Myocyte (in vitro differentiated cells): Measurements from ENCODE around the gene RNF133. TPM values are rescaled to one million over a fixed set of nuclear protein-coding genes. Genes with fewer than 3 reads are reported as not detected.

Experiments used
- DNase-seq: peaks from one replicate; pipeline ENCODE4 v3.0.0-alpha.2; 2012; ENCODE audit warnings: low read depth
- polyA plus RNA-seq: library from polyadenylated mRNA; unstranded; fragments of >200 nt; gene quantifications from one replicate; pipeline ENCODE4 v1.2.1, GENCODE V29; 2012; ENCODE audit warnings: missing spikeins
- total RNA-seq: library from RNA; depleted of rRNA; stranded (reverse); fragments of >200 nt; gene quantifications from 2 replicates; pipeline ENCODE4 v1.2.3, GENCODE V29; 2014

RNF133 gene, protein sequence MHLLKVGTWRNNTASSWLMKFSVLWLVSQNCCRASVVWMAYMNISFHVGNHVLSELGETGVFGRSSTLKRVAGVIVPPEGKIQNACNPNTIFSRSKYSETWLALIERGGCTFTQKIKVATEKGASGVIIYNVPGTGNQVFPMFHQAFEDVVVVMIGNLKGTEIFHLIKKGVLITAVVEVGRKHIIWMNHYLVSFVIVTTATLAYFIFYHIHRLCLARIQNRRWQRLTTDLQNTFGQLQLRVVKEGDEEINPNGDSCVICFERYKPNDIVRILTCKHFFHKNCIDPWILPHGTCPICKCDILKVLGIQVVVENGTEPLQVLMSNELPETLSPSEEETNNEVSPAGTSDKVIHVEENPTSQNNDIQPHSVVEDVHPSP
- total RNA-seq, result not detected in 2 replicates
- polyA plus RNA-seq, result not detected

DNA sequence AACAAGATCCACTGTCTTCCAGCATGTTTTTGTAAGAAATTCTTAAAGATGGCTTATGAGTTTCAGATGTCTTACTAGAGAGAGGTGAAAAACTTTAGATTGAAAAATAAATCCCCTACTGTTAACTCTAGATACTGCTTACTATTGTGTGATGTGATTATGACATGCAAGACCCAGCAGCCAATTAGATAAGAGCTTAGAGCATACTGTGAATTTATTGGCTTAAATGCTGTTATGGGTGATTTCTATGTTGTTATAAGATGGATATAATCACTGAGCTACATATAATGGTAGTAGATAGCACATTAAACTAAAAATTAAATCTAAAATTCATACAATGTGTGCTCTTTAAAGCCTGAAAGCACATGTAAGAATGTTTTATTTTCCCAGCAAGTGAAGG lies at the start of gene RNF133:
RNF133 (minus strand) TSS at position 101 of the 400 bp plus-strand sequence. CDS start 199 bp downstream, outside the sequence.
- DNase-seq, result no peak

DNA sequence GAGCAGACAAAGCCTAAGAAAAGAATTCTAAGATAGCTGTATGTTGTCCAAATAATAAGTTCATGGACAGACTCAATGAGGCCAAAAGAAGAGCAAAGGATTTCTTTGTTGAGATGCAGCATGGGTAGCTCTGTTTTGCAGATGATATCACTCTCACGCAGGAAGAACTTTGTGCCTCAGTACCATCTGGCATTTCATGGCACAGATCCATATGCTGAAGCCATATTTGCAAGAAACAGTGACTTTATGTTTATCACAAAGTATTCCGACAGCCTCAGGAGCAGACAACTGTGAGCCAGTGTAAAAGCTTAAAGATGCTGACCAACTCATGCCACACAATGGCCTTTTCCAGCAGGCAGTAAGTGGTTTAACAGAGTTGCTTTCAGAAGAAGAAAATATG lies 49.3 kb upstream of the RNF133 start:
- DNase-seq, result no peak

DNA sequence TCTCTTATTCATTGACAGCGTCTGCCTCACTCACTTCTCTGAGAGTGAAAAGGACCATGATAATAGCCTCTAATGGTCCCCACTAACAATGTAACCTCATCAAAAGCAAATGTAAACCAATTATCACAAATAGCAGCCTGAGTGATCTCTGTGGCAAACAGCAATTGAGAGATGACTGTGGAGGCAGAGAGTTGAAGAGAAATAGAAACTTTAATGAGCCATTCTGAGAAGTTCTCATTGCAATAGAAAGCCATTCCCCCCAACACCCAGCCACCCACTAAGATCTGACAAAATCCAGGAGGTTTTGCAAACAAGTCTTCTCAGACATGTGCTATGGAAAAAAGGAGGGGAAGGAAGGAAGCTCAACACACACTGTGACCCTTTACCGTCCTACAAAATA lies 48.0 kb upstream of the RNF133 start:
- no peak for DNase-seq

- DNase-seq, result no peak
Observed at GRCh38 chr7:122743211-122743610, 44.3 kb upstream of the RNF133 start.

DNA sequence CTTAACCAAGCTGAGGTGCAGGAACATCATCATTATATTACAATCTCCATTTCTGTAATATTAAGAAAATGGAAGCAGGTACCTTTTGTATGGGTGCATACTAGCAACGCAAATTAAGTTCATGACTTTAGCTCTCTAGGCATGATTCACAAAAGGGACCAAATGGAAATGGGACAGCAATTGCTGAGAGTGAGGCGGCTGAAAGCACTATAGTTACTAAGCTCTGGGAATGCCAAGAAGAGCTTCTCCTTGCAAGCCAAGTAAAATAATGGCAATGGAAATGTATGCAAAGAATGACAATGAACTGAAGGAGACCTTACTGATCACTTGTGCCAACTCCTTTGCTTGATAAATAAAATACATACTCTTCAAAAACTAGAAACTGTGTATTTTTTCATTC lies 40.0 kb upstream of the RNF133 start:
- DNase-seq, result no peak

- no peak for DNase-seq
Observed at GRCh38 chr7:122736183-122736582, 37.3 kb upstream of the RNF133 start.

GRCh38 chr7:122727759-122728158 lies 28.8 kb upstream of the RNF133 start:
- DNase-seq, result no peak

GRCh38 chr7:122727354-122727753 lies 28.4 kb upstream of the RNF133 start:
- no peak for DNase-seq

GRCh38 chr7:122726881-122727280 lies 28.0 kb upstream of the RNF133 start:
- no peak for DNase-seq

GRCh38 chr7:122724366-122724765 lies 25.4 kb upstream of the RNF133 start:
- DNase-seq, result no peak

GRCh38 chr7:122719010-122719578 lies 20.2 kb upstream of the RNF133 start:
- no peak for DNase-seq

- DNase-seq, result no peak
Observed at GRCh38 chr7:122717356-122718089, 18.6 kb upstream of the RNF133 start.

DNA sequence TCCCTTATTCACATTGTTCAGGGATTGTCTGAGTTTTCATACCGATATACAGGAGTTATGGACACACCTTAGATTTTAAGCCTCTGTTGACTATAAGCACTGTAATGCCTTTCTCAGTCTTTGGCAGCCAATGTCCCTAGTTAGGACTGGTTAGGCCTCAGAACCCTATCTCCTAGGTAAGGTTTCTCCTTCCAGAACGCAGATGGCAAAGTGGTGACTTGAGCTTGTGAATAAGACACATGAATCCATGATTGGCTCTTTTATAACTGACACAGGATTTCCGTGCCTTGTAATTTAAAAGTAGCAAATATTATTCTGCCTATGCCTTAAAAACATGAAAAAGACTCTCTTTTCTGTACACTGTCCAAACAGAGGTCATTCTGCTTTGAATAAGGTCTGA lies 16.3 kb upstream of the RNF133 start:
- DNase-seq, result no peak

DNA sequence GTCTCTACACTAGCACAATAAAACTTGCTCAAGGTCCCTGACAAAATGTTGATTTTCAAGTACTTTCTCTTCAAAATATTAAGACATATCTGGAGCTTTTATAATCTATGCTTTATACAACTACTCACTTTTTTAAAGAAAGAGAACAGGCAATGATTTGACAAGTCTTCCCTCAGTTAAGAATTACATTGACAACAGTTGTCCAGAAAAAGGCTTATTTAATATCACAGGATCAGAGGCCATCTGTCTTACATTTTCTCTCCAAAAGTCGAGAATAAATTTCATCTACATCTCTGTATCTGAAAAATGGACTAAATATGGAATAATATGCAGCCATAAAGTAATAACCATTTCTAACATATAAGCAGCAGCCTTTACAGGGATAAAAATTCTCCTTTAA lies 12.0 kb upstream of the RNF133 start:
- DNase-seq, result no peak

DNA sequence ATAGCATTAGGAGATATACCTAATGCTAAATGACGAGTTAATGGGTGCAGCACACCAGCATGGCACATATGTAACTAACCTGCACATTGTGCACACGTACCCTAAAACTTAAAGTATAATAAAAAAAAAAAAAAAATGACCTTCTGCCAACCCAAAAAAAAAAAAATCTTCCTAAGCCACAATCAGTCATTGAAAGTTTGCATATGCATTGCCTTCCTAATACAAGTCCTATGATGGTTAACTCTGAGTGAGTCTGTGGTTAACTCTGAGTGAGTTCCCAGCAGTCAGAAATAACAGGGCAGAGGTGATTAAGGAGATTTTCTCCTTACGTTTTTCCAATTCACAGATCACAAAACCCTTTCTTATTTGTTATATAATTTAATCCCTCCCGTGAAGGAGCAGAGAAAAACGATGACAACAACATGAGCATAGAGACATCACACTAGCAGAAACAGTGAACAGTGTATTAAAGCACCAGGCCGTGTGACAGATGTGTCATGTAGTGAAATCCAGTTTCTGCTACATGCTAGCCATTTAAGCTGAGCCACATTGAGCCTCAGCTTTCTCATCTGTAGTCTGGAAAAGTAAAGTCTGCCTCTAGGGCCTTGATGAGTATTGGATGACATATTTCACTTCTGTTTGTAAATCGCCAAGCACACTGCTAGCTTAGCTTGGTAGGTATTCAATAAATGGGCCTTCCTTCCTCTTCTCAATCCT lies 11.2 kb upstream of the RNF133 start:
- no peak for DNase-seq

GRCh38 chr7:122706836-122707235 lies 7.9 kb upstream of the RNF133 start:
- no peak for DNase-seq

DNA sequence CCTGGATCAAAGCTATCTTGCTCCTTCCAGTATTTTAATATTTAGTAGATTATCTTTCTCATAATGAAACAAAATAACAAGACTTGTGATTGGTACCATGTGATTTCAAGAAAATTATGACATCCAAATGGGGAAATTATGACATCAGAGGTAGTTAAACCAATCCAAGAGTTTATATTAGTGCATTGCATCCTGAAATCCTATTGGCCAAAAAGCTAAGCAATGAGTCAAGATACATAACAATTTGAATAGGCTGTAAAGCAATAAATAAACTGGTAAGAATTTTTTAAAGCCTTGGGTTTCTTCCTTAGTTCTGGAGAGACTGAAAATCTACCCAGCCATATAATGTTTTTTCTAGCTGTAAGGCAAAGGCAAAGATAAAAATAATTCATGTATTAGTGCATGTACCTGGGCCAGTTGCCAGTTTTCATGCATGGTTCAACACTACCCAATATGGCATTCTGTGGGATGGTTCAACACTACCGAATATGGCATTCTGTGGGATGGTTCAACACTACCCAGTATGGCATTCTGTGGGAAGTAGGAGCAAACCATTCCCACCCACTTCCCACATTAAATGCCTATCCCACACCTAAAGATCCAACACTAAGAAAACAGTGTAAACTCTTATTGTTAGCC lies 4.1 kb upstream of the RNF133 start, which contains the start of gene RNF148:
RNF148 (minus strand) TSS at position 51 of the 639 bp plus-strand sequence. CDS start 172 bp downstream, outside the sequence.
- DNase-seq, result no peak

DNA sequence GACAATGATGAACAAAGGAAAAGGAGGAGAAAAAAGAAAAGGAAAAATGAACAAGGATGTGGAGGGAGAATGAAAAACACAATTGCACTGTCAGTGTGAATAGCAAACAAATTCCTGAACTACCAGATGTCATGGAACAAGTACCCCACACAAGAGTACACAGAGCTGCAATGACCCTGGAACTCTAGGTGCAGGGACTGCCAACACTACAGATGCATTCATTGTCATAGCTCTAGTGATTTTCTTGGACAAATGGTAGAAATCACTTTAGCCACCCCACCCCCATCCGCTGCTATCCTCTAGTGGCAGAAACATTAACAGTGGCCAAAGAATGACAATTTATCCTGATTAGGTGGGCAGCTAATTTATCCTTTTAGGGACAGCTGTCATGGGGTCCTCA lies 3.1 kb downstream of the RNF133 start:
- DNase-seq, result no peak

DNA sequence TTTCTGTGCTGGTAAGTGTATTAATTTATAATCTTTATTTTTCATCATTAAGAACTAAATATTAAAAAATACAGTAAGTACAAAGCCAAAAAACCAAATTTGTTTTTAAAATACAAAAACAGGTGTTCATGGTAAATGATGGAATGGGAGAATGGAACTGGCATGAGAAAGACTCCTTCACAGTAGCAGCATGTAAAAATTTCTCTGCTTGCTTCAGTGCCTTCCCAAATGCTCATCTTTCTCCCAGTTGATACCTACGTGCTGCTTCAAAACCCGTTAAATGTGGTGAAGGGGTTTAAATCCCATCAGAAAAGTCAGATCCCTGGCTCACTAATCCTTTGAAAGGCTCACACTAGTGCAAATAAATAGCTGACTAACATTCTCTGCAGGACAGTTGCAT lies 4.2 kb downstream of the RNF133 start:
- no peak for DNase-seq

GRCh38 chr7:122692769-122693309 lies 6.1 kb downstream of the RNF133 start:
- DNase-seq, result no peak
